GM12892 (cell line): Measurements from ENCODE around the gene ZDHHC14.

Experiments
- DNase-seq: peaks from one replicate; pipeline ENCODE4 v3.0.0; 2011; ENCODE audit not compliant: insufficient read length
- FAIRE-seq: peaks from 2 replicates; lab custom pipeline; 2011; peaks lifted over from hg19 to GRCh38; lab: Jason Lieb, UNC
- POLR2A ChIP-seq: IDR thresholded peaks from 2 replicates; pipeline ENCODE4 v1.6.1; 2011; ENCODE audit warnings: low read depth, low read length, control low read depth
- POLR2AphosphoS5 ChIP-seq: IDR thresholded peaks from 2 replicates; pipeline ENCODE4 v1.6.1; 2011; ENCODE audit warnings: low read depth, low read length, control low read depth
- TAF1 ChIP-seq: IDR thresholded peaks from 2 replicates; pipeline ENCODE4 v1.6.1; 2011; ENCODE audit warnings: low read depth, mild to moderate bottlenecking, control low read depth, low read length, borderline replicate concordance

Gene ZDHHC14

GRCh38 chr6:157550114-157550989, 169.4 kb downstream of the ZDHHC14 start:
- FAIRE-seq (peak; percentile 57), DNase-seq (no peak)
- TF ChIP-seq POLR2A (no peak), POLR2AphosphoS5 (no peak), TAF1 (no peak)

GRCh38 chr6:157551041-157551832, 170.2 kb downstream of the ZDHHC14 start:
- no peak for TF ChIP-seq POLR2A
- no peak for TF ChIP-seq POLR2AphosphoS5
- no peak for TF ChIP-seq TAF1
- FAIRE-seq = no peak
- DNase-seq = no peak

GRCh38 chr6:157552081-157552747, 171.2 kb downstream of the ZDHHC14 start:
- FAIRE-seq (no peak), DNase-seq (no peak)
- no peak for TF ChIP-seq POLR2A
- no peak for TF ChIP-seq TAF1
- TF ChIP-seq POLR2AphosphoS5 = no peak

- DNase-seq = no peak
- no peak for FAIRE-seq
- TF ChIP-seq POLR2AphosphoS5 (no peak), POLR2A (no peak), TAF1 (no peak)
Observed at GRCh38 chr6:157552820-157553485, 172.0 kb downstream of the ZDHHC14 start.

- TF ChIP-seq POLR2A = no peak
- no peak for TF ChIP-seq POLR2AphosphoS5
- no peak for TF ChIP-seq TAF1
- FAIRE-seq (no peak), DNase-seq (no peak)
Observed at GRCh38 chr6:157554747-157555146, 173.8 kb downstream of the ZDHHC14 start.

- FAIRE-seq (no peak), DNase-seq (no peak)
- TF ChIP-seq POLR2A (no peak), POLR2AphosphoS5 (no peak), TAF1 (no peak)
Observed at GRCh38 chr6:157555455-157556143, 174.6 kb downstream of the ZDHHC14 start.

- FAIRE-seq = no peak
- no peak for DNase-seq
- no peak for TF ChIP-seq POLR2AphosphoS5
- no peak for TF ChIP-seq POLR2A
- no peak for TF ChIP-seq TAF1
Observed at GRCh38 chr6:157556144-157556645, 175.2 kb downstream of the ZDHHC14 start.

GRCh38 chr6:157556671-157557430, 175.9 kb downstream of the ZDHHC14 start:
- TF ChIP-seq TAF1 = no peak
- TF ChIP-seq POLR2AphosphoS5 = no peak
- TF ChIP-seq POLR2A = no peak
- no peak for FAIRE-seq
- DNase-seq = no peak

GRCh38 chr6:157557559-157557958, 176.6 kb downstream of the ZDHHC14 start:
- DNase-seq = no peak
- FAIRE-seq = peak; percentile 58
- TF ChIP-seq POLR2A (no peak), TAF1 (no peak), POLR2AphosphoS5 (no peak)

- FAIRE-seq (no peak), DNase-seq (no peak)
Observed at GRCh38 chr6:157558049-157558448, 177.1 kb downstream of the ZDHHC14 start.

More at GRCh38 chr6:157558049-157558448, 177.1 kb downstream of the ZDHHC14 start:
- TF ChIP-seq POLR2A (no peak), POLR2AphosphoS5 (no peak), TAF1 (no peak)
